HG02943 (cell line): ENCODE data around the gene HCN3.
"Not testable (repeated sequence)": the region's sequence is repeated elsewhere in the genome, so short reads cannot be mapped to it uniquely, and the experiment has no call there.

Source experiments
- ATAC-seq: cut with Tn5 transposase; IDR thresholded peaks from one replicate; pipeline ENCODE4 v1.9.1; 2021; ENCODE audit warnings: mild to moderate bottlenecking, low read depth, moderate library complexity; ENCODE audit not compliant: unreplicated experiment

HCN3 gene

DNA sequence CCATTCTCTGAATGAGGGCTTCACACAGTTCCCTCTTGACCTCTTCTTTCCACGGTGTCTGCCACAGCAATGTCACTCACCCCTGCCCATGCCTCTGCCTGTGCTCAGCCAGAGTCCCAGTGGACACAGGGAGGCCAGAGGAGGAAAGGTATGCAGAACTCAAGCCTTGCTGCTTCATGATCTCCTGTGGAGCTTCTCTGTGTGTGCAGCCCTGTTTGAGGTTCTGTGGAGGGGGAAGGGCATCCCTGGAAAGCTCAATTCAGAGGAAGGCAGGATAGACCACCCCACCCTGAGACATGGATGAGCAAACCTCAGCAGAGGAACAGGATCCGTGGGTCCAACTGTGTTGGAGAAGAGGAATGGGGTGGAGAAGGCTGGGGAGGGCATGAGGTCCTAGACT lies 2.0 kb downstream of the HCN3 start:
- no peak for ATAC-seq

- no peak for ATAC-seq
Measured at GRCh38 chr1:155282488-155283091, 5.3 kb downstream of the HCN3 start.

- no peak for ATAC-seq
Measured at GRCh38 chr1:155284476-155284875, 7.2 kb downstream of the HCN3 start.

DNA sequence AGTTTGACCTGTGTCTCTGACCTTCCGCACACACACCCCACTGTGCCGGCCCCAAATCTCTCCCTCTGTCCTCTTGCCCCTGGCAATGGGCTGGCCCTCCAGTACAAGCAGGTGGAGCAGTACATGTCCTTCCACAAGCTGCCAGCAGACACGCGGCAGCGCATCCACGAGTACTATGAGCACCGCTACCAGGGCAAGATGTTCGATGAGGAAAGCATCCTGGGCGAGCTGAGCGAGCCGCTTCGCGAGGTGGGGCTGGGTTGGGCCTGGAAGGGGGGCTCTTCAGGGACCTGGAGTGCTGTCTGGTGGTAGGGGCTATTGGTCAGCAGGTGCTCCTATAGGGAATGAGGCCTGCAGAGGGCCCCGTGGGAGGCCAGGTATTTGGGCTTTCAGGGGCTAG lies 7.8 kb downstream of the HCN3 start:
- no peak for ATAC-seq

DNA sequence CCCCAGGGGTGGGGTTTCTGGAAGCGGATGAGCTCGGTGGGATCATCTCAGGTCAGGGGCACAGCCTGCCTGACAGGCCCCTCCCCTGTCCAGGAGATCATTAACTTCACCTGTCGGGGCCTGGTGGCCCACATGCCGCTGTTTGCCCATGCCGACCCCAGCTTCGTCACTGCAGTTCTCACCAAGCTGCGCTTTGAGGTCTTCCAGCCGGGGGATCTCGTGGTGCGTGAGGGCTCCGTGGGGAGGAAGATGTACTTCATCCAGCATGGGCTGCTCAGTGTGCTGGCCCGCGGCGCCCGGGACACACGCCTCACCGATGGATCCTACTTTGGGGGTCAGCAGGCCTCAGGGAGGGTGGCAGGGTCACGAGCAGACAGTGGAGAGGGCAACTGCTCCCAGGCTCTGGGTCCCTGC lies 8.4 kb downstream of the HCN3 start:
- ATAC-seq, result no peak

- no peak for ATAC-seq
Measured at GRCh38 chr1:155286544-155286943, 9.3 kb downstream of the HCN3 start.

DNA sequence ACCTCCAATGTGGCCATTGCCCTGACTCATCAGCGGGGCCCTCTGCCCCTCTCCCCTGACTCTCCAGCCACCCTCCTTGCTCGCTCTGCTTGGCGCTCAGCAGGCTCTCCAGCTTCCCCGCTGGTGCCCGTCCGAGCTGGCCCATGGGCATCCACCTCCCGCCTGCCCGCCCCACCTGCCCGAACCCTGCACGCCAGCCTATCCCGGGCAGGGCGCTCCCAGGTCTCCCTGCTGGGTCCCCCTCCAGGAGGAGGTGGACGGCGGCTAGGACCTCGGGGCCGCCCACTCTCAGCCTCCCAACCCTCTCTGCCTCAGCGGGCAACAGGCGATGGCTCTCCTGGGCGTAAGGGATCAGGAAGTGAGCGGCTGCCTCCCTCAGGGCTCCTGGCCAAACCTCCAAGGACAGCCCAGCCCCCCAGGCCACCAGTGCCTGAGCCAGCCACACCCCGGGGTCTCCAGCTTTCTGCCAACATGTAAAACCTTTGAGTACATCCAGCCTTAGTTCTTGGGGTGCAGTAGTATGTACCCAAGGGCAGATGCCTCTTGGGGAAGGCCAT lies 10.8 kb downstream of the HCN3 start:
- no peak for ATAC-seq

DNA sequence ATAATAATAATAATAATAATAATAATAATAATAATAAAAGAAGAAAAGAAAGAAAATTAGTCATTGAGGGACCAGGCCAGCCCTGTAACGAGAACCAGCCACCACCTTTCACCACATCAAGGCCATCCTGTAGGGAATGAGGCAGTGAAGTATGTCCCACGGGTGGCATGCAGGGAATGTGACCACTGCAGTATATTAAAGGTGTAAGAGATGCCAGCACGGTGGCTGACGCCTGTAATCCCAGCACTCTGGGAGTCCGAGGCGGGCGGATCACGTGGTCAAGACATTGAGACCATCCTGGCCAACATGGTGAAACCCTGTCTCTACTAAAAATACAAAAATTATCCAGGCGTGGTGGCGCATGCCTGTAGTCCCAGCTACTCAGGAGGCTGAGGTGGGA lies 13.7 kb downstream of the HCN3 start:
- not testable (repeated sequence) for ATAC-seq

GRCh38 chr1:155293086-155293749 lies 16.0 kb downstream of the HCN3 start:
- no peak for ATAC-seq

DNA sequence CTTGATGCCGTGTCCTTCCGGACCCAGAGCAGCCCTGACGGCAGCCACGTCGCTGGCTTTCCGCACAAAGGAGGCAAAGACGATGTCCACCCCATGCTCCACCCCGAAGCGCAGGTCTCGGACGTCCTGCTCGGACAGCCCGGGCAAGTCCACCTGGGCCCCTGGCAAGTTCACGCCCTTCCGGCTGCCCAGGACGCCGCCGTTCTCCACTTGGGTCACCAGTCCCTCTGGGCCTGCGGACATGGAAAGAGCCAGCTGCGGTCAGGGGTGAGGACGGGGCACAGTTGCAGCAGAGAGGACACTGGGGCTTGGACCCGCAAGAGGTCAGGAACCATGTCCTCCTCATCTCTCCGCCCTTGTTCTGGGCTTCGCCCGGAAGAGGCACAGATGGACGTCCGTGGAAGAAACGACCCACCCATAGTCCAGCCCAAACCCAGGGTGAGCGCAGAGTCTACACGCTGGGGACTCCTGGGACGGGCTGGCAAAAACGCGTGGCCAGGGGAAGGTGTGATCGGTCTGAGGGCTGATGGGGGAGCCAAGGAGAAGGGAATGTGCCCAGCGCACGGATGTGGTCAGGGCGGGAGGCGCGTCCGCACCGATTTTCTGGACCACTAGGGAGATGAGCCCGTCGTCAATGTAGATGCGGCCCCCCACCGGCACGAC lies 17.4 kb downstream of the HCN3 start:
- ATAC-seq, result no peak

DNA sequence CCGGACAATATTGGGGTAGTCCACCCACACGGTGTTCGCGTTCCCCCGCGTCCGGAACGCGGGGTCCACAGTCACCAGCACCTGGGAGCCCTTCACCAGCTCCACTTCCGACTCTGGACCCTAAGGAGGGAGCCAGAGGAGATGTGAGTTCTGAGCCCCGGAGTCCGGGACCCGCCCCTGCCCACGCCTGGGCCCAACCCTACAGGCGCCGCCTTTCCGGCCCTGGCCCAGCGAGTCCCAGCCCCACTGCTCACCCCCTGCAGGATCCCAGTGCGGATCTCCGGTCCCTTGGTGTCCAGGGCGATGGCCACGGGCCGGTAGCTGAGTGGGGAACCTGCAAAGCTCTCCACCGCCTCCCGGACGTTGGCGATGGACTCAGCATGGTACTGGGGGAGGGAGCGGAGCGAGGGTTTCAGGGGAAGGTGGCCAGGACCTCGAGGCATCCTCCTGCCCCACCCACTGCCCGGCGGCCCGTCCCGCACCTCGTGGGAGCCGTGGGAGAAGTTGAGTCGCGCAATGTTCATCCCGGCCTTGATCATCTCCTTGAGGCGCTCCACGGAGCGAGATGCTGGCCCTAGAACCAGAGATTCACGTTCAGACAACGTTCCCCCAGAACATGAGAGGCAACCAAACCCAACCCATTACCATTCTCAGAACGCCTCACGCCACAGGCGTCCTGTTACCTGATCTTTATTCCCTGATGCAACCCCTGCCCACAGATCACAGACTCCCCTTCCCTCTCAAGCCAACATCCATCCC lies 18.1 kb downstream of the HCN3 start:
- ATAC-seq, result no peak

- ATAC-seq, result no peak
Measured at GRCh38 chr1:155295942-155296267, 18.6 kb downstream of the HCN3 start.

- no peak for ATAC-seq
Measured at GRCh38 chr1:155296661-155297060, 19.4 kb downstream of the HCN3 start.

DNA sequence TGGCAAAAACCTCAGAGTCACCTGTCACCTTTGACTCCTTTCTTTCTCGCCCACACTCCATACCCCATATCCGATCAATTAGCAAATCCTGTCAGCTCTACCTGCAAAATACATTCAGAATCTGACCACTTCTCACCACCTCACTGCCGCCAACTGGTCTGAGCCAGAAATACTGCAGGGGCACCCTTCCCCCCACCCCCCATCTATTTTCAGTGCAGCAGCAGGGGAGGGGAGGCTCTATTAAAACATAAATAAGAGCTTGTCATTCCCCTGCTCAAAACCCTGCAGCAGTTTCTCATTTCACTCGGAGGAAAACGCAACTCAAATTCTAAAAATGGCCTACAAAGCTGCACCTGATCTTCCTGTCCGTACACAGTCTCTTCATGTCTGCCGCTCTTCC lies 20.1 kb downstream of the HCN3 start:
- ATAC-seq, result no peak

GRCh38 chr1:155300024-155300423 lies 22.8 kb downstream of the HCN3 start:
- ATAC-seq, result no peak

DNA sequence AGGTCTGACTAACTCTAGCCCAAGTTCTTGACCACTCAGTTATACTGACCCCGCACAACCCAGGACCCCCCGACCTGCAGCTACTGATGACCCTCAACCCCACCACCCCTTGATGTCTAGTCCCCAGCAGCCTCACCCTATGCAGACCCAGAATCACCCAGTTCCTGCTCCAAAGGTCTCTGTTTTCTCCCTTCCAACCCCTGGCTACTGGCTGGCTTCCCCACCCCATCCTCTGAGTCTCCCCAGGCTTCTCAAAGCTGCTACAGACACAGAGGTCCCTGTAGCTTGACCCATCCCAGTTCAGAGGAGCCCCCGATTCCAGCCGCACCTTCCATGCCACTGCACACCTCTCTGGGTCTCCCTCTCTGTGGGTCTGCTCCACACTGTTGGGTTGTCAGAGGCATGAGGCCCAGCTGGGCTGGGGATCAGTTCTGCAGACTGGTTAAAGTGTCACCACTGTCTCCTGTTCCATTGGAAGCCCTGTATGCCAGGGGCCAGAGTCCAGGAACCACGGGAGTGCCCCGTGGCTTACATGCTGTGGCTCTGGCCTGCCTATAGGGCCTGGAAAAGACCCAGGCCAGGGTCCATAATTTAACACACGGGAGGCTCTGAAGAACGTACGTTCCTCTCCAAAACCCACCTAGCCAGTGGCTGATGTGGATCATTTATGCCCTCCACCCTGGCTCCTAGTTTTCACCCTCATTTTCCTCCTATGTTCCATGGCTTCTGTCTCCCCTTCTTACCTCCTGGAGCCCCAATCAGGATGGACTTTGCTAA lies 23.5 kb downstream of the HCN3 start:
- ATAC-seq, result no peak

DNA sequence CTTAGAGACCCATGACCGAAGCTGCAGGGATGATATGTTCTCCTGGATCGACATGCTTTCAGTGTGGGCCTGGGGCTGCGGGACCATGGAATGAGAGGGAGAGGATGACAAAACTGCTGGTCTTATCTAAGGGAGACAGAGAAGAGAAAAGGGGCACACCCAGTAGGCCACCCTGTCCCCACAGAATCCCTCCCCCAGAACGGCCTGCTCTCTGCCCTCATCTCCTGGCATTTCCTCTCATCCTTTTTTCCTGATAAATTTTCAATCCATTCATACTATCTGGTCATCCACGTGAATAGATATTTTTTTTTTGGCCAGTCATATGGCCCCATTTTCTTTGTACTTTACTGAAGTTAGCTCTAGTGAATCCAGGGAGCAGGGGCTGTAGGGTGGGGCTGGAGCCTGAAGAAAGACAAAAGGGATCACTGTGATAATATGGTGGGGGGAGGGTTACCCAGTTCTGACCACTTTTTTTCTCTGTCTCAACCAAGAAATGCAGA lies 24.1 kb downstream of the HCN3 start, which contains the start of gene PKLR:
PKLR (minus strand) TSS at position 97 of the 500 bp plus-strand sequence; CDS start at position 54, 43 bp downstream.
- ATAC-seq, result no peak

- ATAC-seq, result no peak
Measured at GRCh38 chr1:155304558-155305063, 27.3 kb downstream of the HCN3 start.

DNA sequence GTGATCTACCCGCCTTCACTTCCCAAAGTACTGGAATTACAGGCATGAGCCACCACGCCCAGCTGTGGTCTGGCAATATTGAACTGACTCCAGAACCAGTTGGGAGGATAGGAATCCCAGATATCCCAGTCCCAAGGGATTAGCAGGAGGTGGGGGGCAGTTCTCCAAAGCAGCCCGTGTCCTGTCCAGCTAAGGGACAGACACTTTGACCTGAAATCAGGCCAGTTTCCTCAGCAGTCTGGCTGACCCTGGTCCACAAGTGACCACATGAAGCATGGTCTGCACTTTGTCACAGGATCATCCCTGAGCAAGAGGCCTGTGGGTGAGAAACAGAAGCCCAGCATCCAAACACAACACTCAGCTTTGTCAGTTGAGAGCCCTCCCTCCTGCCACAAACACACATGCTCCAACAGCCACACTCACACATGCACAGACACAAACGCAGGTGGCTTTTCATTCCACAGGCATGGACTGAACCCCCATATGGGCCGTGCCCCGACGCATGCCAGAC lies 28.7 kb downstream of the HCN3 start:
- ATAC-seq, result no peak
